Upper lobe of left lung (tissue), 4 donors: ENCODE measurements around the gene GPC5.

ENCODE experiments used
- CTCF ChIP-seq, 6 experiments: fragments of 450-650 bp in 4 of 6; fragments of 200-600 bp in 2 of 6; sonication (generic) in 2 of 6; IDR thresholded peaks; one replicate each; pipeline ENCODE4 v1.5.1; 2016 to 2019; ENCODE audit warnings: antibody characterized with exemption in 6 of 6
- POLR2A ChIP-seq, 4 donors: fragments of 450-650 bp; IDR thresholded peaks; one replicate each; pipeline ENCODE4 v1.5.1; 2016 to 2017; ENCODE audit warnings: antibody characterized with exemption in 4 of 4, mild to moderate bottlenecking in 2 of 4

GRCh38 chr13:92716749-92717148 lies 1318.3 kb downstream of the GPC5 start:
- TF ChIP-seq CTCF (IDR thresholded peaks at IDR 0.05), result no peak
- TF ChIP-seq POLR2A (IDR thresholded peaks at IDR 0.05), result no peak
